Stimulated activated CD4-positive, alpha-beta T cell treated with anti-CD3 and anti-CD28 coated beads, Interleukin-1b, Interleukin-23, amount 100 ng/mL, for 1 hour (primary cell): ENCODE results near the gene SLC24A4.

Experiments used
- DNase-seq, 2 donors: peaks; one replicate each; pipeline ENCODE4 v3.0.0-alpha.2; 2020; ENCODE audit warnings: low read depth in 2 of 2

The SLC24A4 gene

DNA sequence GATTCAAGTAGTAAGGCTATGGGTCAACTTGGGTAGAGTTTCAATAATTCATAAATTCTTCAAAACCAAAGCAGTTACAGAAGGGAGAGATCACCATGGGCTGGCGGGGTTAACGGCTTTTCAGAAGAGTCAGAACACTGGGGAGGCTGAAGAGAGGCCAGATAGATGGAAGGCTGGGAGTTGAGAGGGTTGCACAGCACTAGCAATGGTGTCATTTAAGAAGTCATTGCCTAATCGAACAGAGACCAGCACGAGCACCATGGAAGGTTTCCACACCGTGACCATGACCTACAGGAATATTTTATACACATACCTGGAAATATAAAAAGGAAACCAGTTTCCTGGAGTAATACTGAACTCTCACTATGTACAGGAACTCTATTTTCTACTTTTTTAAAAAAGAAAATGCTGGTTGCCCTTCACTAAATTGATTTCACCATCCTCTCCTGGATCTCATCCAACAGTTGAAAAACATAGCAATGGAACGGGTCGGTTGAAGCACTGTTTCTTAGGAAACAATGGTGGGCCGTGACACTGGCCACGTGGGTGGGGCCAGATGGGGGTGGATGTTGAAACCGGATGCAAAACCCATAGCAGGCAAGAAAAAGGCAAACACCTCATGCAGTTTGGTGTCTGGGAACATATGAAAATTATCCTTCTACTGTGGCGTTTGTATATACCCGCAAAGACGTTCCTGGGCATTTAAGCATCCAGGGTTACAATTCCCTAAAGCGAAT, 152.7 kb downstream of the SLC24A4 start:
- no peak for DNase-seq

DNA sequence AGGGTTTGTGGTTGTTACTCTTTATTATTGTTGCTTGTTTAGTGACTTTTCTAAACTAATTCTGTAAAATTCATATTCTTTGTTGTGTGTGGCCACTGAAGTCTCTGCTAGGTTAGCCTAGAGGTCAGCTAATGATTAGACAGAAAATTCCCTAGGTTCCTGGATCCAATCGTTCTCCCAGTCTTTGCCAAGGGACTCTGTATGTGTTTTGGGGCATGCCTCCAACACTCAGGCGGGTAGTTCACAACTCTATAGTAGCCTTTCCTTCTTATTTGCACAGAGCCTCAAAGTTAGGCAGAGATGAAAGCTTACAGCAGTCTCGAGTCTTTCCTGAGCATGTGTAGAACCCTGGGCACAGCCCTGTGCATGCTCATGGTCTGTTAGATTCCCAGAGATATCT, 157.9 kb downstream of the SLC24A4 start:
- DNase-seq, result no peak

DNA sequence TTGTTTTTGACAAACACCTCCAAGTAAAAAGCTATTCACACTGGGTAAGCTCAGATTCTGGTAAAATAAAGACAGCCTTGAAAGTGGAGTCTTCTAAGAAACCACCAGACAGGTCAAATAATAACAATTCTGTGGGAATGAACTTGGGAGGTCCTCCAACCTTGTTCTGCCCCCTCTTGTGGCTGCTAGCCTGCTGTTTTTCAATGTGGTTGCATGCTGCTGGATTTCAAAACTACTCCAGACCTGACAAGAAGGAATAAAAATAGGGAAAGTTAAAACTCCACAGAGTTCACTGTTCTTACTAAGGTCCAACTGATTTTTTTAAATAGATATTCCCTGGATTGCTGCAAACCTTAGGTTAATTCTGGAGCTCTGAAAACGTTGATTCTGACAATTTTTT, 158.4 kb downstream of the SLC24A4 start:
- DNase-seq, result no peak

DNA sequence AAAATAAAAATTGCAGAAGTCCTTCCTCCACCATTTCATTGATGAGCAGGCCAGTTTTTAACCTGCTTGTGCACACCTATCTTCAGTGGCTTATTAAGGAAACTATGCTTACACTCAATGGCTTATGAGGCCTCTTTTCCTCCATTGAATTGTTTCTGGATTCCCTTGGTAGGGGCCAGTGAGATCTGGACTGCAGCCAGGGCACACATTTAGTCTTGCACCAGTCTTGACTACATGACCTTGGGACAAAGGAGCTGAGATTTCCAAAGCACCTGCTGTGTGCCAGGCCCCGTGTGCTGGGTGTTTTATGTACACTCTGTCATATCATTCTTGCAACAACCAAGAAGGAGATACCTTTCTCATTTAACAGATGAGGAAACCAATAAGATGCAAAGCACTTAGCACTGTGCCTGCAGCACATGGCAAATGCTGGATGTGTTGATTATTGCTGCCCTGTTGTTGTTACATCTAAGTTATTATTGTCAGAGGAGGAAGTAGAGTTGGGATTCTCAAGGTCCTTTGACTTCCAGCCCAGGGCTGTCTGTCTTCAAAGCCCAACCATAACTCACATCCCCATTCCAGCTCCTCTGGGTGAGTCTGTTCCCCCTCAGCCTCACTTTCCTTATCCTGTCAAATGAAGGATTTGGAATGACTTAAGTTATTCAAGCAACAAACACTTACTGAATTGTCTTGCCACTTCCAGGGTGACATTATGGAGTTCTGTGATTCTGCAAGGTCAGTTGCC, 159.0 kb downstream of the SLC24A4 start:
- no peak for DNase-seq

- DNase-seq, result no peak
Measured at GRCh38 chr14:92482621-92483319, 159.8 kb downstream of the SLC24A4 start.

GRCh38 chr14:92484132-92484823, 161.3 kb downstream of the SLC24A4 start:
- DNase-seq, result no peak

DNA sequence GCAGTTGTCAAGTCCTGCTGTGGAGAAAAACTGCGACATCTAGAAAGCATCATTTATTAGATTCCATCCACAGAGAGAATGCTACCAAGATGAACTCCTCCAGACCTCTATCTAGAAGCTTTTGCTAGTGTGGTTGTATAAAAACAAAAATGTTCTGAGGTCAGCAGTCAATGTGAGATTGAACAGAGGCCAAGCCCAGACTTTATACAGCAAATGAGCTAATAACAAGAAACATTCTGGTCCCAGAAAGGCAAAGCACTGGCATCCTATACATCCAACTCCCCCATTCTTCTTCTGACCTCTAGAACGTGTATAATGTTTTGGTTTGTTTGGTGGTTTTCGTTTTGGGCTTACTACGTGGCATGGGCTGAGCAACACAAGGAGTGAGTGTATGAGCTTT, 163.9 kb downstream of the SLC24A4 start:
- DNase-seq, result no peak

GRCh38 chr14:92487513-92488133, 164.7 kb downstream of the SLC24A4 start:
- no peak for DNase-seq

GRCh38 chr14:92489394-92490238, 166.7 kb downstream of the SLC24A4 start:
- DNase-seq, result no peak

DNA sequence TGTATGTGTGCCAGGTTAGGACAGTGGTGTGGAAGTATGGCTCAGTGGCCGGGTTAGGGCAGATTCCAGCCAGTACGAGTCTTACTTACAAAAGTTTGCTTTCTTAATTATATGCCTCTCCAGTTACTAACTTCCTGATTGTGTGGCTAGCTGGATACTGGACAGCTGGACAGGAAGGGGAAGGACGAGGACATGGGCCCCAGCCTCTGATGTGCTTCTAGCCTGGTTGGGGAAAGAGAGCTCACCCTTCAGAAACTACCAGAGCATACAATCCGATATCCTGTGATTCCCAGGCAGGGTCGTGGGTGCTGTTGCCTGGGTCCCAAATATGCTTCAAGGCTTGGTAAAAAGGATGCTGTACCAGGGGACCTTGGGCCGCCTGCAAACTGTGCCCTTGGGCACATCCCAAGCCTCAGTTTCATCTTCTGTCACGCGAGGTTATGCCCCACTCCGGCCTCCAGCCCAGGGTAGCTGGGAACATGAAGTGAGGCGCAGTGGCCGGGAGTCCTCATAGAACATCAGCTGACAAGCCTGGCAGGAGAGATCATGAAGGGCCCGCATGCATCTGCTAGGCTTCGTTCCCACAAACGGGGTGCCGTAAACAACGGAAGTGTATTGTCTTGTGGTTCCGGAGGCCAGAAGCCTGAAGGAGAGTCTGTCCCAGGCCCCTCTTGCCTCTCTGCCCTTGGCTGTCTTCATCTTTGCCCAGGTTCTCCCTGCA, 167.4 kb downstream of the SLC24A4 start:
- DNase-seq, result no peak

GRCh38 chr14:92491782-92492181, 168.8 kb downstream of the SLC24A4 start:
- no peak for DNase-seq

DNA sequence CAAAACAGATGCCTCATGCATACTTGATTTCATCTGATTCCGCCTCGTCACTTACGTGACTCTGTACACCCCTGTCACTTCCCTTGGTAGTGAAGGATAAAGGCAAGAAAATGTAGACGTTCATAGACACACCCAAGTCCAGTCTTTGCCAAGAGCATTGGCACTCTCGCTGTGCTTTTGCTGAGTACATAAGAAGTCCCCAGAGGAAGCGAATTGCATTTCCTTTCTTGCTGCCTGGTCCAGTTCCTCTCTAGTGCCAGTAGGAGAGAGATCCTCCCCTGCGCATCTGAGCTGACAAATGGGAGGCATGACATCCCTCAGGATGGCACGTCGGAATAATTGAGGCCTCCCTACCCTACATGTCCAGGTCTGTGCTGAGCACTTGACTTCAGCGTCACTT, 169.3 kb downstream of the SLC24A4 start:
- DNase-seq, result no peak

DNA sequence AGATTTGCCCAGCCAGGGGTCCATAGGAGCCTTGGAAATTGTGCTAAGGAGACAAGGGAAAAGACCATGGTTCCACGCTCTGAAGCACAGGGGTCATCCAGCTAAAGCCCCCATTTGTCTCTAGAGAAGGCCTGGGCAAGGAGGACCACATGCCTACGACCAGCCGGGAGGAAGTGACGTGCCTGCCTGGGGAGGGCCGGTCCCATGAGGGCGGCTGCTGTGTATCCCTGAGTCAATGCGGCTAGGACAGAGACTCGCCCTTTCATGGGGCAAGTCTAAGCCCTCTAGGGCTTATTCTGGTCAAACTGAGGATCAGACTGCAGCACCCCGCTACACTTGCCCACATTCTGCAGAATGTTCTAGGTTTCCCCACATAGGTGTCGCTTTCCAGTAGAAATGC, 170.1 kb downstream of the SLC24A4 start:
- no peak for DNase-seq

DNA sequence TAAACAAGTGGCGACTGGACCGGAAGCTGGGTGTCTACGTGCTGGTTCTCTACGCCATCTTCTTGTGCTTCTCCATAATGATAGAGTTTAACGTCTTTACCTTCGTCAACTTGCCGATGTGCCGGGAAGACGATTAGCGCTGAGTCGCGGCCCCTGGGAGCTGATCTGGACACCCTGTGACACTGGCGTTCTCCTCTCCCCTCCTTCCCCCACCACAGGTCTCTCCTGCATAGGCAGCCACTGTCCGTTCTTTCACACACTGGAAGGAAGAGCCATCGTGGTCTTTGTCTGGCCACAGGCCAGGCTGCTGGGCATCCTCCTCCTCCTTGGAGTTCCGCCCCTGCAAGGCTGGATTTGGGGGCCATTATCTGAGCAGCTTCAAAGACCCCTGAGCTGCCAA, 170.5 kb downstream of the SLC24A4 start:
- DNase-seq, result no peak

DNA sequence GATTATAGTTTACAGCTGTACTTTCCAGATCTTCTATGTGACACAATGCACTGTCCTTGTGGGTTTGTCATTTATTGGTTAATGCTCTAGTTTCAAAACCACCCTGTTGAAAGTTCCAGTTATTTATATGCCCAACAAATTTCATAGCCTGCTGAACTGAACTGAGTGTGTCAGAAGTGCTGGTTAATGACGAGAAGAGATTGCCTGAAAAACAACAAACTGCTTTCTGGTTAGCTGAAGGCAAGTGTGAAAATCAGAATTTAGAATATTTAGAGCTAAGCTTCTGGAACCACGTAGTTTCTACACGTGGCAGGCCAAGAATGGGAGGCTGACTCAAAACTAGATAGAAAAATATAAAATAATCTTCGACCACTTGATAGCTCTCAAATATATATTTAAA, 171.5 kb downstream of the SLC24A4 start:
- DNase-seq, result no peak

GRCh38 chr14:92495027-92495426, 172.1 kb downstream of the SLC24A4 start:
- no peak for DNase-seq

GRCh38 chr14:92496191-92496857, 173.4 kb downstream of the SLC24A4 start:
- no peak for DNase-seq

- no peak for DNase-seq
Measured at GRCh38 chr14:92497391-92497790, 174.4 kb downstream of the SLC24A4 start.

DNA sequence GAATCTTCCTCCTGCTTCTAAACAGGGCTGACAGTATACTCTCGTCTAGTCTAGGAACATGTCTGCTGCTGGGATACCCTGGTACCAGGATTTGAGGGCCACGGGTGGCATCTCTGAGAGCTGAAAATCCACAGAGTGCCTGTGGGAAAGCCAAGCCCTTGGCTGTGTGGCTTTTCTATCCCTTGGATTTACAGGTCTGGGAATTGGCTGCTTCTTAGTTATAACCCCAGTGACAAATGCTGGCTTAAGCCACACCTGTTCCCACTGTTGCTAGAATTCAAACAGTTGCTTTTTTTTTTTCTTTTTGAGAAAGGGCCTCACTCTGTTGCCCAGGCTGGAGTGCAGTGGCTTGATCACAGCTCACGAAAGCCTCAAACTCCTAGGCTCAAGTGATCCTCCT, 176.3 kb downstream of the SLC24A4 start:
- DNase-seq, result no peak
